ES-I3 (cell line): ENCODE results near the gene RGS17.
"Not testable (repeated sequence)": the region's sequence is repeated elsewhere in the genome, so short reads cannot be mapped to it uniquely, and the experiment has no call there.

Experiments used
- H3K36me3 ChIP-seq: 2 replicates; pipeline ENCODE4 v1.6.1; 2013; ENCODE audit warnings: mild to moderate bottlenecking, low read length, control low read depth, moderate library complexity; ENCODE audit not compliant: insufficient read depth
- H3K4me1 ChIP-seq: 2 replicates; pipeline ENCODE4 v1.6.1; 2013; ENCODE audit warnings: mild to moderate bottlenecking, control low read depth, low read length; ENCODE audit not compliant: insufficient read depth
- H3K9ac ChIP-seq: 2 replicates; pipeline ENCODE4 v1.6.1; 2013; ENCODE audit warnings: low read depth, mild to moderate bottlenecking, low read length, moderate library complexity
- H3K9me3 ChIP-seq: 2 replicates; pipeline ENCODE4 v1.6.1; 2013; ENCODE audit warnings: mild to moderate bottlenecking, low read length, moderate library complexity; ENCODE audit not compliant: control insufficient read depth, insufficient read depth

RGS17 gene

DNA sequence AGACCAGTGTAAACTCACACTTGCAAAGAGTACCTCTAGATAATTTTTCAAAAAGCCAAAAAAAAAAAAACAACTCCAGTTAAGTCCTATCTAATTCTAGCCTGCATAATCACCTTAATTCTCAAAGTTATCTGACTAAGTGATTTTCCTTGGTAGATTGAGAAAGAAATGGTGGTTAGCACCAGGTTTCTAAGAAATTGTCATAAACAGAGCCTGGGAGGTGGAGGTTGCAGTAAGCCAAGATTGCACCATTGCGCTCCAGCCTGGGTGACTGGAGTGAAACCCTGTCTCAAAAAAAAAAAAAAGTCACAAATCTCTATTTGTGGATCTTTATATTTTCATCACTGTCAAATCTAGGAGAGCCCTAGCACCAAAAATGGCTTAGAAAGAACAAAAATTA lies 157.2 kb downstream of the RGS17 start:
- no peak overlapping the region for H3K9ac ChIP-seq
- peaks cover 15% of the 10 kb centered on the region for H3K4me1 ChIP-seq
- H3K36me3 ChIP-seq, result peaks cover 39% of the 10 kb centered on the region
- H3K9me3 ChIP-seq, result no peaks in the 10 kb centered on the region

DNA sequence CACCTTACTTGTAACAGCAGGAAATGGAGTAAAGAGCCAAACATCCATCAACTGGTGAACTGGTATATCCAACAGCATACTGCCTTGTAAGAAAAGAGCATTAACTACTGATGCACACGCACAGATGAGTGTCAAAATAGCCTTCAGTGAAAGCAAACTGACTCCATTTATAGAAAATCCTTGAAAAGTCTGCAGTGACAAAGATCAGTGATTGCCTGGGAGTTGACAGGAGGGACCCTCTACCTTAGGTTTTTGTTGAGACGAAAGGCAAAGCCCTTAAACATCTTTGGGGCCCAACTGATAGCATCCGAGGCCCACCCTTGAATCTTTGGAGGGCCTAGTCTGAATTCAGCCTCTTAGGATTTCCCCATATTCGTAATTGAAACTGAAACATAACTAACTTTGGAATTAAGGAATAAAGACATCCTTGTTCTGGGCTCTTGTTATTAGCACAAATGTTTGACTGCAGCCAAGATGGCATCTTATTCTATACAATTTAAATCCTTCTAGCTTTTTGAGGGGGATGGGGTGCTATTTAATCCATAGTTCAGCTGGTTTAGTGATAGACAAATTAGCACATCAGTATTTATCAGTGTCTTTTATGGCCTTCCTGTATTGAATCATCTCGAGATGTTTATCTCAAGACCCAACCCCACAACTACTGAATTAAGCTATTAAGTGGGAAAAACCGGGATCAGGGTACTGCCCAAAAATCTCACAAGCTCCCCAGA lies 161.2 kb downstream of the RGS17 start:
- H3K4me1 ChIP-seq, result no peaks in the 10 kb centered on the region
- no peak overlapping the region for H3K9ac ChIP-seq
- no peaks in the 10 kb centered on the region for H3K9me3 ChIP-seq
- H3K36me3 ChIP-seq, result peaks cover 30% of the 10 kb centered on the region

- not testable (repeated sequence) for H3K9me3 ChIP-seq, H3K36me3 ChIP-seq, H3K9ac ChIP-seq, H3K4me1 ChIP-seq
Measured at GRCh38 chr6:152966168-152966894, 164.8 kb downstream of the RGS17 start.

- Histone ChIP-seq H3K36me3 (no peaks in the 10 kb centered on the region), H3K9ac (no peak overlapping the region), H3K9me3 (no peaks in the 10 kb centered on the region), H3K4me1 (no peaks in the 10 kb centered on the region)
Measured at GRCh38 chr6:152959333-152959732, 171.7 kb downstream of the RGS17 start.

DNA sequence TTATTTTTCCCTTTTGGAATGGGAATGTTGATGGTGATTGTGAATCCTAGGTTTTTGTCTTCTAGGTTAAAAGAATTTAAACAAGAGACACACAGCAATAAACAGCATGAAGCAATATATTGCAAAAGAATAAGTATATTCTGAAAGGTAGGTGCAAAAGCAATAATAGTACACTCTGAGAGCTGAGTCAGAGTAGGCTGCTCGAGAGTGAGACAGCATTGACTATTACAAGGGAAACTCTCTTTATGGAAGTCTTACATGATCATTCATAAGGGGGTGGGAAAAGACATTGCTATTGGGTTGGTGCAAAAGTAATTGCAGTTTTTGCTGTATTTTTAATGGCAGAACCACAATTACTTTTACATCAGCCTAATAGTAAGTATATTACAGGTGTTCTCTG lies 173.3 kb downstream of the RGS17 start:
- Histone ChIP-seq H3K9ac (no peak overlapping the region), H3K9me3 (no peaks in the 10 kb centered on the region), H3K4me1 (no peaks in the 10 kb centered on the region), H3K36me3 (no peaks in the 10 kb centered on the region)
